Renal pelvis (tissue), 4 donors: ENCODE results near the gene DCHS1. TPM values are rescaled to one million over a fixed set of nuclear protein-coding genes. Genes with fewer than 3 reads are reported as not detected.
A peak's percentile ranks its signal among the peaks of the same experiment; 100 is the strongest.

ENCODE experiments used
- DNase-seq: peaks from one replicate; pipeline ENCODE4 v3.0.0-alpha.2; 2013
- polyA plus RNA-seq, 3 donors: library from polyadenylated mRNA; unstranded; fragments of 120-200 nt; gene quantifications; one replicate each; pipeline ENCODE4 v1.2.1, GENCODE V29; 2013; ENCODE audit not compliant: insufficient read length in 3 of 3

Gene DCHS1
- polyA plus RNA-seq, 3 donors = 30.7 to 41.7 (median 40.5) TPM

DNA sequence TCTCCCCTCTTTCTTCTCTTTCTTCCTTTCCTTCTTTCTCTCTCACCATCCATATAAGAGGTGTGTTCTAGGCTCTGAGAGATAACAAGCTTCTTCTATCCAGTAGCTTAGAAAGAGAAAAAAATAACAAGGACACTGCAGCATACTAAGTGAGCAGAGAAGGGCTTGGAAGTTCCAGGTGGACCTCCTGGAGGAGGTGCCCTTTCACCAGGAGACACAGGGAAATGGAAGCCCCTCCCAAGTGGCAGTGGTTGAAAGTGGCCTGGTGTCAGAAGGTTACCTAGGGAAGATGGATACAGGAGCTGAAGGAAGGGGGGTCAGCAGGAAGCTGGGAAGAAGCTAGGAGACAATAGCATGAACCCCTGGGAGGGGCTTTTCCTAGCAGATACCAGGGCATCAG, 5.5 kb downstream of the DCHS1 start:
- DNase-seq = no peak

DNA sequence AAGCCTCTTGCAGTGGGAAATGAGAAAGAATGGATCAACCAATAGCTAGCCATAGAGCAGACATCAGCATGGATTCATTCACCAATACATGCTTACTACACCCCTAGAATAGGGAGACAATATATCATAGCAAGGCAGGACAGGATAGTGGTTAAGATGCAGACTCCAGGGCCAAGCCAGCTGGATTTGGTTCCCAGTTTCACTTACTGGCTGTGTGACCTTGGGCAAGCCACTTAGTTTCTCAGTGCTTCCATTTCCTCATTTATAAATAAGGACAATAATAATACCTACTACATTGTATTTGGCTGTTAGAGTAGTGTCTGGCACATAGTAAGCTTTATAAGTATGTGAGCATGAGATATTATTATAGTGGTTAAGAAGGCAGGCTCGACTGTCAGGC, 7.1 kb downstream of the DCHS1 start:
- DNase-seq = no peak

DNA sequence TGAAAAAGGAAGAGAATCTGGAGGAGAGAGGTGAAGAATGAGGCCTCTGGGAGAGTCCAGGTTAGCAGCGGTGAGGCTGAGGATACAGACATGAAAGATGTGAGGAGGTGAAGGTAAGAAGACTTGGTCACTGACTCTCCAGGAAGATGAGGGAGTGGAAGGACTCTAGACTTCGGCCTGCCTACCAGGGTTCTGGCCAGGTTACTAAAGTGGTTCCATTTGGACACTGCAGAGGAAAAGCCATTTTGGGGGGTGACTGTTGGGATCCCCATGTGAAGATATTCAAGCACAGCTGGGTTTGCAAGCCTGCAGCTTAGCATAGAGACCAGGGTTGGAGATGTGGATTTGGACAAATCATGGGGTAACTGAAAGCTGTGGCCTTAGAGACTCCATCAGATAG, 7.8 kb downstream of the DCHS1 start:
- no peak for DNase-seq

DNA sequence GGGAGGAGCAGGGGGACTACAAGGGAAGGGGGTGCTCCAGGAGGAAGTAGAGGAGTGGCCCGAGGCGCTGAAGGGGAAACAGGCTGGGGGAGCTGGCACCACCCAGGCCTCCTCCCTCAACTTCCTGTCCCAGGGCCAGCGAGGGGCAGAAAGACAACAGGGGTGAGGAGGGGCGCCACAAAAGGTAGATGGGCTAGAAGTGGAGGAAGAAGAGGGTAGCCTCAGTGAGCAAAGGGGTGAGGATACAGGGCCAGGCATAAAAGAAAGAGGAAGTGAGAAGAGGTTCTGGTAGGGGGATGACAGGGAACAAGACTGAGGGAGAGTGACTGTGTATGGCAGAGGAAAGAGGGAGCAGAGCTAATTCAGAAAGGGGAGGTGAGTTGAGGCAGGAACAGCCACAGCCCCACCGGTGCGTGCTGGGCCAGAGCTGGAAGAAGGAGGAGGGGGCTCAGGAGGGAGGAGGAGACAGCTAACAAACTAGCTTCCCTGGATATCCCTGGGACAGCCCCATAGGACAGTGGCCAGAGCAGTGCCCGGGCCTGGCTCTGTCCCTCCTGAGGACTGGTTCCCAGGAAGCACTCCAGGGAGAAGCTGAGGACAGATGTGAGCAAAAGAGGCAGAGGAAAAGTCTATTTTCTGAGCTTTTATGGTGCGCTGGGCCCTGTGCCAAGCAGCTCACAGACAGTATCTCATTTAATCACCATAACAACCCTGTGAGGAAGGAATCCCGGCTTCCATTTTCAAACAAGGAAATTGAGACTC, 8.5 kb downstream of the DCHS1 start:
- DNase-seq = no peak

DNA sequence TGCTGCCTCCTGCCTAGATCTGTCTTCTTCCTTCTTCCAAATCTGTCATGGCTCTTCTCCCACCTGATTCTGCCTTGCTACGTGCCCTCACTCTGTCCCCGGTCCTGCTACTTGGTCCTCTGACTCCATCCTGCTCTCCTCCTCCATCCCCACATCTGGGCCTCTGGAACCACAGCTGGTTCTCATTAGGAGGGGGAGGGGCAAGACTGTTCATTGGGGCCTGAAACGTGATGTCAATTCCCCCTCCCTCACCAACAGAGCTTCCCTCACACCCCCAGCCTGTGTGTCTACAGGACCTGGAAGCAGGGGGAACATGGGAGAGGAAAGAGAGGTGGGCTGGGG, 9.1 kb downstream of the DCHS1 start:
- peak; percentile 71 for DNase-seq

DNA sequence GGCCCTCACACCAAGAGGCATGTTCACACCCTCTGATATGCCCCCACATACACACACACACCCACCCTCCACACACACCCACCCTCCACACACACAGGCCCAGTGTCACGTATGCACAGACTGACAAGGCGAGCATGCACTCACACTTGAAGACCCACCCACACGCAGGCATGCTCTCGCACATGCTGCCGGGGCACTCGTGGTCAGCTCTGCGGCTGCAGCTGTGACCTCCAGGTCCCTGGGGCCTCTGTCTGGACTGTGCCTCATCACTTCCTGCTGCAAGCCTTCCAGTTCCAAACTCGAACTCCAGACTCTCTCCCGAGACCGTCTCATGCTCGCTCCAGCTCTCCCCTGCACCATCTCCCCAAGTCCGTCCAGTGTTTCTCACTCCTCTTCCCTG, 9.5 kb downstream of the DCHS1 start:
- DNase-seq = no peak

DNA sequence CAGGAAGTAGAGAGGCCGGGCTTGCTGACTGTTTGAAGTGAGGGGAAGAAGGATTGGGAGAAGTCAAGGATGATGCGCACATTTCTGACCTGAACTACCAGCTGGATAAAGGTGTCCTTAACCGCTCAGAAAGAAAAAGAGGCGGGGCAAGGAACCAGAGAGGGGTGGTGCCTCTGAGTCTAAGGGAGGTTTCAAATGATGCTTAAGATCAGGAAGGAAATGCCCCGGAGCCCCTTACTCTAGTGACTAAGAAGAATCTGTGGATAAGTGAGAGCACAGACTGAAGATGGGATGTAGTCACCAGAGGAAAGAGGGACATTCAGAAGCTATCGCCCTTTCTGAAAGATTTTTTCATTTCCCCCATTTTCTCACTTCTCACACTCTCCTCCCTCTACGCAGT, 12.7 kb downstream of the DCHS1 start:
- DNase-seq = no peak

DNA sequence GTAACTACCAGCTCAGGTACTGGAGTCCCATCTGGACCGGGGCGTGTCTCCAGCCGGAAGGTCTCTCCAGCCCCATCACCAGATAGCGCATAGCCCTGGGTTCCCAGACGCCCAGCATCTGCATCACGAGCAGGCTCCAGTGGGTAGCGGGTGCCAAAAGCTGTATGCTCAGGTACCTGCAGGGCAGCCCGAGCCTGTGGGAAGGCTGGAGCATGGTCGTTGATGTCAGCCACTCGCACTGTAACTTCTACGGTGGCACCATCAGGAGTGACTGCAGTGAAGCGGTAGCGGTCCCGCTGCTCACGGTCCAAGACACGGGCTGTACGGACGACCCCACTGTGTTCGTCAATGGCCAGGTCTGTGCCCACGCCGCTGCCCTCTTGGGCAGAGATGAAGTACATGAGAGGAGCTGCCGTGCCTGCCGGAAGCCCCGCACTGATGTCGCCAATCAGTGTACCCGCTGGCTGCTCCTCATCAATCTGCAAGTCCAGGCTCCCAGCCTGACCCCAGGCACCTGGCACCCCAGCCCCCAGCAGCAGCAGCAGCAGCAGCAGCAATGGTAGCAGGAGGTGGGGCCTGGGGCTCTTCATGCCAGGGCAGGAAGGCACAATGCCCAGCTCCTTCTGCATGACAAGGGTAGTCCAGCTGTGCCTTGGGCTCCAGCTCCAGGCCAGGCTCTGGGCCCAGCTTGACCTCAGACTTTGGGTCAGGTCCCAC, 14.5 kb downstream of the DCHS1 start:
- no peak for DNase-seq

DNA sequence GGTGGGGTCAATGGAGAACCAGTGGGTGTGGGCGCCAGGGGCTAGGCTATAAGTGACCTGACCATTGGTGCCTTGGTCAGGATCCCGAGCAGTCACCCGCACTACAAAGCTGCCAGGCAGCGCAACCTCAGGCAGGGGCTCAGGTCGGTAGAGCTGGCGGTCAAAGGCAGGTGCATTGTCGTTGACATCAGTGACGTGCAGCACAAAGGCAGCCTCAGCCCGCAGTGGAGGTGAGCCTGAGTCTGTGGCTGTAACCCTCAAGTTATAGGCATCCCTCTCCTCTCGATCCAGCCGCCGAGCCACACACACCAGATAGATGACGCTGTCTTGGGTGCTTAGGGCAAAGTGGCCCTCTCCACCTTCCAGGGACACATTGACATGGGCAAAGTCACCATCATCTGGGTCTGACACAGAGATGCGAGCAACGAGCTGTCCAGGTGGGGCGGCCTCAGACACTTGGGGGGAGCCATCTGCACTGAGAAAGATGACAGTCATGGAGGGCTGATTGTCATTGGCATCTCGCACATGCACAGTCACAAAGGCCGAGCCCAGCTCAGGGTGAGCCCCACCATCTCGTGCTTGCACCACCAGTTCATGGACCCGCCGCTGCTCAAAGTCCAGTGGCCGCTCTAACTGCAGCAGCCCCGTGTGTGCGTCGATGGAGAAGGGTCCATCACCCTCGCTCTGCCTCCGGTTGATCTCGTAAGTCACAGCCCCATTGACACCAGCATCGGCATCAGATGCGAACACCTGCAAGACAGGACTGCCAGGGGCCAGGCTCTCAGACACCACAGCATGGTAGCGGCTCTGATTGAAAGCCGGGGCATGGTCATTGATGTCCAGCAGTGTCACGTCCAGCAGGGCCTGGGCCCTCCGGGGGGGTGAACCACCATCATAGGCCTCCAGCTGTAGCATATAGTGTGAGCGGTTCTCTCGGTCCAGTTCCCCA, 15.3 kb downstream of the DCHS1 start:
- no peak for DNase-seq

DNA sequence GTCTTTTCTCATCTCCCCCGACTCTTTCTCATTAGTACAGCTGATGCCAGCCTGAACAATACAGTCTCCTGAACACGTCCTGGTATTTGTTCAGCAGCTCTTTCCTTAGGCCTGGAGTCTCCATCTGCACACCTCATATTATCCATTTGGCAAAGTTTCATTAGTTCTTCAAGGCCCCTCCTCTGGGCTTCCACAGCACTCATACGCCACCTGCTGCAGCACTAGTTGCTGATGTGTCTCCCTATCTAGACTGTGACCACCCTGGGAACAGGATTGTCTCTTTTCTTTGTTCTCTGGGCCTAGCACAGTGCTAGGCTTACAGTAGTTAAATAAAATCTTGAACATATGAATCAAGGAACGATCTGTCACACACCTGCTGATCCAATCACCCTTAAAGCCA, 17.2 kb downstream of the DCHS1 start:
- no peak for DNase-seq

DNA sequence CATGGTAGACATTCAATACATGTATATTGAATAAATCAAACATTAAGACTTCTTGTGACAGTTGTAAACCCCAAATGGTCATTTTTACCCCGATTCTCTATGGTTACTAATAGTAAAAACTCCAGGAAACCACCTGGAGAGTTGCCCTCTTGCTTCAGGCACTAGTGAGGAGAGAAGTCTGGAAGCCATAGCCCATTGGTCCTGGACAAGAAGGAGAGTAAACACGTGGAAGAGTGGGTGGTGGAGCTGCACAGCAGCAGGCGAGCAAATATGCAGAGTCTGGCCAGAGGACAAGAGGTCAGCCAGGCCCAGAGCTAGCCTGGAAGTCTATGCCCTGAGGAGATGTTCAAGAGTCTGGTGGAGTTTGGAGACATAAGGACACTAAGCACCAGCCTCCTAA, 17.7 kb downstream of the DCHS1 start:
- DNase-seq = no peak

DNA sequence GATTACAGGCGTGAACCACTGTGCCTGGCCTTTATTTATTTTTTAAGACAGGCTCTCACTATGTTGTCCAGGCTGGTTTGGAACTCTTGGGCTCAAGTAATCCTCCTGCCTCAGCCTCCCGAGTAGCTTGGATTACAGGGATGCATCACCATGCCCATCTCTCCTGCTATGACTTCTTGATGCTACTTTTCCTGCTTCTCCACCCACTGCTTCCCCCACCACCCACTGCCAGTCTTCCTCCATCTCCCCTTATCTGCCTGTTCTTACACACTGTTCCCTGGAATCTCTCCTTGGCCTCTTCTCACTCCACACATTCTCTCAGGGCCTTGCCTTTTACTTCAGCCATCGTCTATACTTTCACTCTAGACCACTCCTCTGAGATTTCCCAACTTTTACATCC, 19.1 kb downstream of the DCHS1 start:
- DNase-seq = no peak

DNA sequence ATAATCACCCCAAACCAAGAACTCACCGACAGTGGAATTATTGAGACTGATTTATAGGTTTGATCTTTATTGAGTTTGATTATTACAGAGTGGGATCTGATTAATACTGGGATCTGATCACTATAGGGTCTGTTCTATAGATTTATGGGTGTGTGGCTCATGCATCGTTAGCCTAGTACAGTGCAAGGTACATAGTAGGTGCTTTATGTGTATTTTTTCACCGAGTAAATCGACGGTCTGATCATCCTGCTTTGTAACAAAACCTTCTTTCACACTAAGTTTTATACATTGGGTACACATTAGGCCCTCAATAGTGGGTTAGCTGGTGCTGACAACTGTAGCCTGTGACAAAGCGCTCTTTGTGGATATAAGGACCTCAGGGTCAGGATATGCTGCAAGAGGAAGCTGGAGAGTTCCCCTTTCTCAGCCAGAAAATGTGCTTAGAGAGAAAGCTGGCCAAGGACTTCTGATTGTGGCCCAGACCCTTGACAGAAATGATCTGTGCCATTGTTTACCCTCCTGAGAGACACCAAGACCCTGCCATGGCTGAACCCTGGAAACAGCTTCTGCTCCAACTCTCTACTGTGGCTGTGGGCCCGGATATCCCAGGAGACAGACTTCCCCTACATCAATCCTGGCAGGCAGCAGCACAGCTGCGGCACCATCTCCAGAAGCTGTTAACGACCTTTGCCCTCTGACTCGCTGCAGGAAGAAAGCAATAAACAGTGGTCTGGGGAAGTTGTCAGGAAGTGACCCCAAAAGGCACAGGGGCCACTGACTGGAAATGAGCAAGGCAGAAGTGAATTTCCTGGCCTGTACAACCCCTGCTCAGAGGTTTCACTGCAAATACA, 20.3 kb downstream of the DCHS1 start:
- no peak for DNase-seq

DNA sequence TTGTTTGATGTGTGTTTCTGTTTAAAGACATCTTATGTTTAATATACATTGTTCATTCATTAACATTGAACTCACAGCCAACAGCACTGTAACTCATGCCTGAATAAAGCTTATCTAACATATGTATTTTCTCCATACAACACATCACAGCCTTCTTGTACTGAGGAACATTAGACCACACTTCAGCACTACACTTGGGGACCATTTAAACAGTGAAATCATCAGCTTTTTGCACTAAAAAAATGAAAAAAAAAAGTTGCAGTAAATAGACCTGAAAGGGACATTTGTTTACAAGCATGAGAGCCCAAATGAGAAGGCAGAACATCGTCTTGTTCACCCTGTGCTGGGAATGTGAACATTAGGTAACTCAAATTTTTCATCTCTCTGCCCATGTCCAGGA, 21.1 kb downstream of the DCHS1 start:
- DNase-seq = no peak

DNA sequence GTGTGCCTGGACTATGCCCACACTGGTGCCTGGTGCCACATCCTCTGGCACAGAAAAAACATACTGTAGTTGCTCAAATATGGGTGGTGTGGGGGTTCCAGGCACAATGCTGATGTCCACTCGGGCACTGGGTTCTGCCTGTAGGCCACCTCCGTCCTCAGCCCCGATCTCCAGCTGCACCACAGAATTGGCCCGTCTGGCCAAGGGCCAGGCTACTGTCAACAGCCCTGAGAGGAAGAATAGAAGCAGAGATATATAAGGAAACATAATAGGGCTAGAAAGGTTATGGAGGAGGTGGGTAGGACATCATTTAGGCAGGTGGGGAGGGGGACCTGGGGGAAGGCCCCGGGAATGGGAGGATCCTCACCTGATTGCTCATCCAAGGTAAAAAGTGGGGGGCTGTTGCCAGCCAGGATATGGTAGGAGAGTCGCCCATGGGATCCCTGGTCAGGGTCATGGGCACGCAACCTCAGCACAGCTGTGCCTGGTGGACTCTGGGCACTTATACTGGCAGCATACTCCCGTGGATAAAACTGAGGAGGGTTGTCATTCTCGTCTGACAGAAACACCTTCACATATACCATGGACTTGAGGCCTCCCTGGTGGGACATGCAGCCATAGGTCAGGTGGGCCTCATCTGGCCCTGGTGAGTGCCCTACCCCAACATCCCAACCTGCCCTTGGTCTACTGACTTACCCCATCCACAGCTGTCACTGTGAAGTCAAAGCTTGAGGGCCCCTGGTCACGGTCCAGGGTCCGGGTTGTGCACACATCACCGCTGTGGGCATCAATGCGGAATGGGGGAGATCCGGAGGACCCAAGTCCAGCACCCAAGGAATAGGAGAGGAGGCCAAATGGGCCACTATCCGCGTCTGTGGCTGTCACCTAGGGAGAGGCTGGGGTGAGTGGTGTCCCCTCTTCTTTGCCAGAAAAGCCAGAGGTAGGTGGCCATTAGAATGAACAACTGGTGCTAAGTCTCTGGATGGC, 21.9 kb downstream of the DCHS1 start:
- no peak for DNase-seq

DNA sequence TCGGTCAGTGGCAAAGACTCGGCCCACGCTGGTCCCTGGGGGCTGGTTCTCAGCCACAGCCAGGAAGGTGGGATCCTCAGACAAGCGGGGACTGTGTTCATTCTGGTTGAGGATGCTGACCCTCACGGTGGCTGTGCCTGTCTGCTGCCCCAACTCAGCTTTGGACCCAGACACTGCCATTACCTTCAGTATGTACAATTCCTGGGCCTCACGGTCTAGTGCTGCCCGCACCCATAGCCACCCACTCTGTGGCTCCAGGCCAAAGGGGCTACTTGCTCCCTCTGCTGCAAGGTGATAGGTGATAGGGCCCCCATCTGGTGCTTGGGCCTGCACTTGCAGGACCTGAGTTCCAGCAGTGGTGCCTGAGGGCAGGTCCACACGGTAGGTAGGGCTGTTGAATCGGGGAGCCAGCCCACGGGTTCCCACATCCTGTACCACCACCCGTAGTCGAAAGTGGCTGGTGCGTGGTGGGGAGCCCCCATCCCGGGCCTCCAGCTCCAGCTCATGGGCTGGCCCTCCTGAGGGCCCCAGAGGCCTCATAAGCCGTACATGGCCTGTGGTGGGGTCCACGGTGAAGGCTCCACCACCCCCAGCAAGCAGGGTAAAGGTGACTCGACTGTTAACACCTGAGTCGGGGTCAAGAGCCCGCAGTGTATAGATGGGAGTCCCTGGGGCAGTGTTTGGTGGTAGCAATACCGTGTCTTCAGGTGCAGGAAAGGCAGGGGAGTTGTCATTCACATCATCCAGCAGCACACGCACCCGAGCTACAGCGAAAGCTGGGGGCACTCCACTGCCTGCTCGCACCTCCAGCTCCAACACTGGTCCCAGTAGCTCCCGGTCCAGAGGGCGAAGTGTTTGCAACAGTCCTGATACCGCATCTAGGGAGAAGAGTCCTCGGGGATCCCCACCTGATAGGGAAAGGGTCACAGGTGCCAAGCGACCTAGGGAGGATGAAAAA, 23.2 kb downstream of the DCHS1 start:
- no peak for DNase-seq

DNA sequence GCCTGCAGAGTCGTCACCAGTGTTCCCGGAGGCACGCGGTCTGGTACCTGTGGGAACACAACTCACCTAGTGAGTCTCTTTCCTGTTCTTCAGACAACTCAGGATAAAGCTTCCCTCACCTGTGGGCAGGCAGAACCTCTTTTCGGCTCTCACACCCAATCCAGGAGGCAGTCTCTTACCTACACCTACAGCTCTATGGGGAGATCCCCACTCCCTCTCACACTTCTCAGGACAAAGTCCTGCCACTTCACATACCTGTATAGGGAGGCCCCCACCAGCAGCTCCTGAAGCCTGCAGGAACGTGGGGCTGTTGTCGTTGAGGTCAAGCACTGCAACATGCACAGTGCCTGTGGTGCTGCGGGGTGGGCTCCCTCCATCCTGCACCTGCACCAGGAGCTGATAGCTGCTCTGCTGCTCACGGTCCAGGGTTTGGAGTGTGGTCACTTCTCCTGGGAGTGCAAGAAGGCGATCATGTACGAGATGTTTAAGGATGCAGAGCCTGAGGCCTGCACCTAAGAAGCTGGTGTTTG, 24.2 kb downstream of the DCHS1 start:
- no peak for DNase-seq

DNA sequence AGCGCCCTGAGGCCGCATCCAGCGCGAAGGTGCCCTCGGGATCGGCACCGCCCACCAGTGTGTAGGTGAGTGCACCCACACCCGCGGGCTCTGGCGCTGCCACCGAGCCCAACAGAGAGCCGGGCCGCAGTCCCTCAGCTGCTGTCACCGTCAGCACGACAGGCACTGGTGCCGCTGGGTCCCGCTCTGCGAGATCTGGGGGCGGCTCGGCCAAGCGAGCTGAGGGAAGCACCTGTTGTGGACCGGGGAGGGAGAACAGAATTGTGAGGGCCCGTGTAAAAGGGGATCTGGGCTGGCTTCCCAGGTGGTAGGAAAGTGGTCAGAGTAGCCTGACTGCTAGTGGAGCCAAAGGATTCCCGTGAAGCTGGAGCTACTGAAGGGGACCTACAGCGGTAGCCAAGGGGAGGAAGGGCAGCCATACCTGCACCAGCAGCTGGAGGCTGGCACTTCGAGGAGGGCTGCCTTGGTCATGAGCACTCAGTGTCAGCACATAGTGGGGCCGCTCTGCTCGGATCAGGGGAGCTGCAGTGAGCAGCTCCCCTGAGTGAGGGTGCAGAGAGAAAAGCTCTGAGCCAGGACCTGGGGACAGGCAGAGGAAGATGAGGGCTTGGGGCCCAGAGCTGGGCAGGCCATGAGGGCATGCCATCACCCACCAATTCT, 24.8 kb downstream of the DCHS1 start:
- DNase-seq = no peak
